H1 (cell line): ENCODE results near the gene UBE3B. TPM values are rescaled to one million over a fixed set of nuclear protein-coding genes. Genes with fewer than 3 reads are reported as not detected.

Source experiments
- CTCF ChIA-PET: fragments of 300-600 bp; sonication (Branson Sonifier 250); formaldehyde crosslinking; loops from one replicate; lab custom pipeline; 2021; ENCODE audit not compliant: partially characterized antibody; lab: Charles Lee
- POLR2A ChIA-PET: fragments of 300-600 bp; sonication (Branson Sonifier 250); formaldehyde crosslinking; loops from one replicate; lab custom pipeline; 2021; ENCODE audit warnings: inconsistent platforms; ENCODE audit not compliant: partially characterized antibody; lab: Charles Lee
- DNase-seq, 2 experiments: peaks; one replicate each; pipeline versions ENCODE4 v3.0.0 to v3.0.0-alpha.2; 2010 to 2022; ENCODE audit warnings: low spot score in 2 of 2, low read depth in 1 of 2, mixed read lengths in 1 of 2
- FAIRE-seq: peaks from 2 replicates; lab custom pipeline; 2011; peaks lifted over from hg19 to GRCh38; lab: Jason Lieb, UNC
- H2AFZ ChIP-seq: 2 replicates; pipeline ENCODE4 v1.8.1; 2012; ENCODE audit warnings: low read length, inconsistent platforms
- H2AK5ac ChIP-seq: 2 replicates; pipeline ENCODE4 v1.6.1; 2013; ENCODE audit warnings: low read depth, low read length
- H2BK120ac ChIP-seq: replicated peaks from 2 replicates; pipeline ENCODE3; 2013; ENCODE audit warnings: low read depth, low read length, inconsistent platforms
- H2BK12ac ChIP-seq: 2 replicates; pipeline ENCODE4 v1.6.1; 2013; ENCODE audit warnings: low read depth, low read length
- H2BK15ac ChIP-seq: 2 replicates; pipeline ENCODE4 v1.6.1; 2013; ENCODE audit warnings: low read length
- H2BK20ac ChIP-seq: 2 replicates; pipeline ENCODE4 v1.6.1; 2013; ENCODE audit warnings: low read length
- H2BK5ac ChIP-seq: 2 replicates; pipeline ENCODE4 v1.6.1; 2013; ENCODE audit warnings: low read depth, low read length
- H3K14ac ChIP-seq: 2 replicates; pipeline ENCODE4 v1.6.1; 2013; ENCODE audit warnings: inconsistent platforms; ENCODE audit not compliant: insufficient read length
- H3K18ac ChIP-seq: 2 replicates; pipeline ENCODE4 v1.6.1; 2013; ENCODE audit warnings: low read length; ENCODE audit errors: extremely low read depth
- H3K23ac ChIP-seq: 2 replicates; pipeline ENCODE4 v1.6.1; 2013; ENCODE audit warnings: inconsistent platforms; ENCODE audit not compliant: insufficient read length
- H3K23me2 ChIP-seq: 2 replicates; pipeline ENCODE4 v1.6.1; 2013; ENCODE audit warnings: low read depth, low read length
- H3K27ac ChIP-seq: 2 replicates; pipeline ENCODE4 v1.6.1; 2011; ENCODE audit warnings: low read depth, low read length, inconsistent platforms
- H3K27me3 ChIP-seq, 4 experiments: replicated peaks in 1 of 4; 1 replicate in 1 of 4; 2 replicates in 3 of 4; pipeline versions ENCODE4 v1.6.1 to v1.8.1; 2011 to 2013; ENCODE audit warnings: low read length in 3 of 4, mild to moderate bottlenecking in 3 of 4, inconsistent platforms in 2 of 4, mixed read lengths in 2 of 4, moderate library complexity in 1 of 4; ENCODE audit not compliant: control insufficient read depth in 3 of 4, insufficient read depth in 3 of 4; ENCODE audit errors: extremely low read depth in 1 of 4
- H3K36me3 ChIP-seq, 4 experiments: 2 replicates each; pipeline versions ENCODE4 v1.6.1 to v1.8.1; 2011 to 2013; ENCODE audit warnings: mild to moderate bottlenecking in 4 of 4, low read length in 3 of 4, moderate library complexity in 2 of 4, control low read depth in 1 of 4, inconsistent platforms in 1 of 4; ENCODE audit not compliant: insufficient read depth in 4 of 4, control insufficient read depth in 2 of 4
- H3K4ac ChIP-seq: replicated peaks from 2 replicates; pipeline ENCODE3; 2013; ENCODE audit warnings: low read length, low read depth, mixed read lengths, inconsistent platforms; ENCODE audit not compliant: insufficient read length
- H3K4me1 ChIP-seq, 4 experiments: replicated peaks in 1 of 4; 1 replicate in 1 of 4; 2 replicates in 3 of 4; pipeline versions ENCODE4 v1.6.1 to v1.8.1; 2011 to 2013; ENCODE audit warnings: low read length in 3 of 4, inconsistent platforms in 2 of 4, mixed read lengths in 1 of 4; ENCODE audit not compliant: insufficient read depth in 4 of 4, control insufficient read depth in 3 of 4
- H3K4me2 ChIP-seq, 2 experiments: 2 replicates each; pipeline versions ENCODE4 v1.6.1 to v1.8.1; 2011 to 2013; ENCODE audit warnings: low read depth in 2 of 2, low read length in 2 of 2, control low read depth in 1 of 2, inconsistent platforms in 1 of 2, mild to moderate bottlenecking in 1 of 2; ENCODE audit not compliant: insufficient read depth in 1 of 2
- H3K4me3 ChIP-seq, 4 experiments: fragments of 200-600, 300-600 bp in 1 of 4; sonication (generic), shearing (Covaris generic), sonication (Bioruptor Twin) in 1 of 4; 2 replicates each; pipeline versions ENCODE4 v1.5.1 to v1.8.1; 2011 to 2016; ENCODE audit warnings: low read length in 4 of 4, low read depth in 3 of 4, control low read depth in 2 of 4, inconsistent platforms in 2 of 4, mild to moderate bottlenecking in 2 of 4, mixed read lengths in 1 of 4, moderate library complexity in 1 of 4; ENCODE audit not compliant: insufficient read depth in 2 of 4; ENCODE audit errors: extremely low read depth in 1 of 4
- H3K56ac ChIP-seq: replicated peaks from 2 replicates; pipeline ENCODE3; 2013; ENCODE audit warnings: low read depth, mild to moderate bottlenecking, mixed read lengths, low read length, inconsistent platforms; ENCODE audit not compliant: insufficient read length
- H3K79me1 ChIP-seq: 2 replicates; pipeline ENCODE4 v1.6.1; 2013; ENCODE audit warnings: low read depth, low read length, control low read depth
- H3K79me2 ChIP-seq, 2 experiments: 2 replicates each; pipeline versions ENCODE4 v1.6.1 to v1.8.1; 2012 to 2013; ENCODE audit warnings: low read length in 2 of 2, mild to moderate bottlenecking in 2 of 2, inconsistent platforms in 1 of 2; ENCODE audit not compliant: insufficient read depth in 2 of 2, control insufficient read depth in 1 of 2
- H3K9ac ChIP-seq, 4 experiments: replicated peaks in 1 of 4; 1 replicate in 1 of 4; 2 replicates in 3 of 4; pipeline versions ENCODE4 v1.6.1 to v1.8.1; 2011 to 2013; ENCODE audit warnings: low read depth in 3 of 4, low read length in 3 of 4, control low read depth in 2 of 4, mild to moderate bottlenecking in 2 of 4, moderate library complexity in 2 of 4, inconsistent platforms in 1 of 4; ENCODE audit errors: extremely low read depth in 1 of 4
- H3K9me3 ChIP-seq, 2 experiments: 2 replicates each; pipeline versions ENCODE4 v1.6.1 to v1.8.1; 2012 to 2013; ENCODE audit warnings: mild to moderate bottlenecking in 2 of 2, moderate library complexity in 2 of 2, control low read depth in 1 of 2, inconsistent platforms in 1 of 2, low read depth in 1 of 2, low read length in 1 of 2, mixed read lengths in 1 of 2; ENCODE audit not compliant: insufficient read depth in 2 of 2
- H4K20me1 ChIP-seq, 2 experiments: replicated peaks in 1 of 2; 2 replicates each; pipeline versions ENCODE3 to v1.8.1; 2011 to 2013; ENCODE audit warnings: inconsistent platforms in 2 of 2, low read length in 2 of 2, mild to moderate bottlenecking in 1 of 2; ENCODE audit not compliant: insufficient read depth in 2 of 2, control insufficient read depth in 1 of 2
- H4K5ac ChIP-seq: 2 replicates; pipeline ENCODE4 v1.6.1; 2013; ENCODE audit warnings: low read length, low read depth, mixed read lengths, inconsistent platforms; ENCODE audit not compliant: insufficient read length
- H4K8ac ChIP-seq: 2 replicates; pipeline ENCODE4 v1.8.0; 2013; ENCODE audit warnings: mild to moderate bottlenecking, moderate library complexity, low read length, inconsistent platforms; ENCODE audit not compliant: insufficient read depth; ENCODE audit errors: extremely low read depth
- H4K91ac ChIP-seq: replicated peaks from 2 replicates; pipeline ENCODE3; 2013; ENCODE audit warnings: low read length, mixed read lengths, inconsistent platforms; ENCODE audit not compliant: insufficient read length
- CBX5 ChIP-seq: fragments of 300-800, 300-1000 bp; sonication (generic); IDR thresholded peaks from 2 replicates; pipeline ENCODE4 v1.7.1; 2016; ENCODE audit warnings: antibody characterized with exemption, low read length, low read depth
- CREB1 ChIP-seq: IDR thresholded peaks from 2 replicates; pipeline ENCODE4 v1.6.1; 2012; ENCODE audit warnings: inconsistent platforms
- CTBP2 ChIP-seq: IDR thresholded peaks from 2 replicates; pipeline ENCODE4 v1.7.0; 2011; ENCODE audit warnings: borderline replicate concordance, mild to moderate bottlenecking, moderate library complexity, mixed read lengths, low read length; ENCODE audit not compliant: insufficient read depth, insufficient read length
- EZH2 ChIP-seq: fragments of 200-600 bp; sonication (generic); IDR thresholded peaks from 2 replicates; pipeline ENCODE4 v1.7.1; 2012; ENCODE audit warnings: low read depth, mild to moderate bottlenecking, moderate library complexity, low read length, inconsistent platforms; ENCODE audit not compliant: severe bottlenecking
- KDM4A ChIP-seq: IDR thresholded peaks from one replicate; pipeline ENCODE4 v1.7.1; 2012; ENCODE audit warnings: low read depth, mild to moderate bottlenecking, moderate library complexity, low read length, inconsistent platforms; ENCODE audit not compliant: severe bottlenecking
- NRF1 ChIP-seq: IDR thresholded peaks from 2 replicates; pipeline ENCODE4 v1.6.1; 2011; ENCODE audit warnings: mild to moderate bottlenecking, low read depth, low read length, improper control_type of control experiment
- POLR2A ChIP-seq, 2 experiments: IDR thresholded peaks; 1 replicate in 1 of 2; 2 replicates in 1 of 2; pipeline ENCODE4 v1.6.1; 2011; ENCODE audit warnings: low read depth in 2 of 2, low read length in 2 of 2, mild to moderate bottlenecking in 2 of 2; ENCODE audit errors: control extremely low read depth in 1 of 2
- SIX5 ChIP-seq: IDR thresholded peaks from 2 replicates; pipeline ENCODE4 v1.6.1; 2011; ENCODE audit warnings: mild to moderate bottlenecking, low read depth, low read length
- SP1 ChIP-seq: IDR thresholded peaks from 2 replicates; pipeline ENCODE4 v1.6.1; 2011; ENCODE audit warnings: low read depth, low read length
- TAF1 ChIP-seq: IDR thresholded peaks from 2 replicates; pipeline ENCODE4 v1.6.1; 2011; ENCODE audit warnings: mild to moderate bottlenecking, low read depth, low read length
- TCF12 ChIP-seq: IDR thresholded peaks from 2 replicates; pipeline ENCODE4 v1.6.1; 2011; ENCODE audit warnings: low read depth, mild to moderate bottlenecking, low read length
- whole genome bisulfite sequencing, 2 experiments: shearing (Covaris generic) in 1 of 2; methylation state at CpG; one replicate each; pipeline versions ENCODE4 v1.1.6 to v1.1.7; 2013 to 2015; ENCODE audit warnings: low lambda C conversion rate in 2 of 2, mixed read lengths in 2 of 2, inconsistent platforms in 1 of 2, low coverage in 1 of 2, missing lambda C conversion rate in 1 of 2; ENCODE audit not compliant: insufficient replicate concordance in 2 of 2, insufficient coverage in 1 of 2, insufficient read length in 1 of 2; ENCODE audit errors: extremely low coverage in 1 of 2, missing lambda C conversion rate in 1 of 2; 5-methylcytosine and 5-hydroxymethylcytosine counted together
- polyA plus RNA-seq, 7 experiments: library from polyadenylated mRNA; depleted of rRNA in 3 of 7; stranded (reverse) in 5 of 7; unstranded in 2 of 7; fragments of >200 nt in 5 of 7; fragments of 200-250 nt in 2 of 7; gene quantifications; 1 replicate in 5 of 7; 2 replicates in 1 of 7; 4 replicates in 1 of 7; pipeline versions ENCODE4 v1.2.1 to v1.2.3, GENCODE V29; 2011 to 2013; ENCODE audit warnings: missing spikeins in 2 of 7, mixed read lengths in 2 of 7
- total RNA-seq: library from RNA; stranded (reverse); fragmentation: NEBNext Ultra II Directional; extraction: Animal tissue kit (Norgen Biotek cat#: 25700); gene quantifications from 2 replicates; pipeline ENCODE4 v1.2.1, GENCODE V29; 2021
- TF ChIP-seq, protein P1 (sequence below): IDR thresholded peaks from 2 replicates; pipeline ENCODE4 v1.6.1; 2011; ENCODE audit warnings: low read length, improper control_type of control experiment

Gene UBE3B
- total and polyA plus RNA-seq, 2 of the 8 experiments (the other 6 are each of a cell fraction or from before 2014, with no cell fraction given), result 14.0 to 21.1 TPM

DNA sequence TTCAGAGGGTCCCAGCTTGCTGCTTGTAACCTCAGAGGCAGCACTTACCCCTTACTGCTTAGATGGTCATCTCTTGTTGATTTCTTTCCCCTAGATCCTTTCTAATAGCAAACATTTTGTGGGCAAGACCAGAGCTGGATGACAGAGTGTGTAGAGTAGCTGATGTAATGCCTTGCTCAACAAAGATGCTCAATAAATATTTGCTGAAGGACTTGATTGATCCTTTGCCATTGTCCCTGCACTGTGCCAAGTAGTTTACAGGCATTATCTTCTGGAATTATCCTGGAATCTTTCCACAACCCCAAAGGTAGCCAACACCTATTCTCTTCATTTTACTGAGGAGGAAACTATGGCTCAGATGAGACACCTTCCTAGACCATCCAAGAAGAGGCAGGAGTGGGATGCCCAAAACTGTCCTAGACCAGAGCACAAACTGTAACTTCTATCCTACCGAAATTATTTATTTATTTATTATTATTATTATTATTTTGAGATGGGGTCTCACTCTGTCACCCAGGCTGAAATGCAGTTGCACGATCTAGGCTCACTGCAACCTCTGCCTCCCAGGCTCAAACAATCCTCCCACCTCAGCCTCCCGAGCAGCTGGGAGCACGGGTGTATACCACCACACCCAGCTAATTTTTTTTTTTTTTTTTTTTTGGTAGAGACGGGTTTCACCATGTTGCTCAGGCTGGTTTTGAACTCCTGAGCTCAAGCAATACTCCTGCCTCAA is 94.5 kb downstream of the UBE3B start:
- Histone ChIP-seq H3K23me2 (peaks cover 5% of the 10 kb centered on the region; the same call in 1 of the 2 replicates), H2BK20ac (no peak overlapping the region), H2BK15ac (no peak overlapping the region), H2AK5ac (no peak overlapping the region), H3K4me2 (peak overlapping the region in 1 of 2 experiments; percentile 94; a peak in 1 of 4 replicates), H2AFZ (no peak overlapping the region), H3K36me3 (peaks cover 2 to 25% (median 12%) of the 10 kb centered on the region in 4 experiments; a peak in 5 of 8 replicates), H4K8ac (no peak overlapping the region), H3K9ac (no peak overlapping the region), H3K27me3 (no peaks in the 10 kb centered on the region), H3K4me1 (peaks cover 2 to 4% (median 3%) of the 10 kb centered on the region in 4 experiments; a peak in 4 of 7 replicates), H3K56ac (no peak overlapping the region), H4K20me1 (peaks cover 0 to 2% of the 10 kb centered on the region in 2 experiments), H3K4me3 (no peak overlapping the region), H4K91ac (no peak overlapping the region), H3K4ac (no peak overlapping the region), H2BK5ac (no peak overlapping the region), H3K79me1 (no peaks in the 10 kb centered on the region), H2BK120ac (no peak overlapping the region), H3K14ac (no peak overlapping the region), H2BK12ac (0 out of 2 replicates have a peak overlapping the region, but pooled peaks have one; percentile 88), H3K9me3 (no peaks in the 10 kb centered on the region), H3K79me2 (peaks cover 0 to 6% of the 10 kb centered on the region in 2 experiments; a peak in 1 of 4 replicates), H3K18ac (no peak overlapping the region), H3K27ac (no peak overlapping the region), H4K5ac (no peak overlapping the region), H3K23ac (no peak overlapping the region)
- DNase-seq (no peak), FAIRE-seq (no peak)
- CTCF ChIA-PET, result interaction anchor here (0.6 to 1.5 kb wide), 5 partner anchors 19 to 235 kb away, joined by 3 to 4 read pairs (median 3); no protein-coding TSS in a partner anchor
- WGBS, 2 experiments, result 94% methylated on average over 2 of the region's 5 CpGs; no CpG with 5 or more reads in 1 of the 2 experiments
- POLR2A ChIA-PET, result interaction anchor here (0.7 to 3.0 kb wide), 4 partner anchors 9 to 19 kb away, joined by 3 to 13 read pairs (median 8); no protein-coding TSS in a partner anchor
- TF ChIP-seq, protein P1, sequence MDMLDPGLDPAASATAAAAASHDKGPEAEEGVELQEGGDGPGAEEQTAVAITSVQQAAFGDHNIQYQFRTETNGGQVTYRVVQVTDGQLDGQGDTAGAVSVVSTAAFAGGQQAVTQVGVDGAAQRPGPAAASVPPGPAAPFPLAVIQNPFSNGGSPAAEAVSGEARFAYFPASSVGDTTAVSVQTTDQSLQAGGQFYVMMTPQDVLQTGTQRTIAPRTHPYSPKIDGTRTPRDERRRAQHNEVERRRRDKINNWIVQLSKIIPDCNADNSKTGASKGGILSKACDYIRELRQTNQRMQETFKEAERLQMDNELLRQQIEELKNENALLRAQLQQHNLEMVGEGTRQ, result no peak
- TF ChIP-seq NRF1 (no peak), CBX5 (no peak), POLR2A (IDR thresholded peaks at IDR 0.05; ENCODE audit: control extremely low read depth in 1 of 2, low read depth in 2 of 2, low read length in 2 of 2) (no peak), CREB1 (no peak), SP1 (no peak), CTBP2 (no peak), TAF1 (no peak), SIX5 (no peak), KDM4A (no peak), TCF12 (no peak), EZH2 (no peak)
